HFFc6 (cell line): Measurements from ENCODE around the gene PLA2G2C. TPM values are rescaled to one million over a fixed set of nuclear protein-coding genes. Genes with fewer than 3 reads are reported as not detected.

Experiments
- DNase-seq: peaks from one replicate; pipeline ENCODE4 v3.0.0-alpha.2; 2018
- H3K27ac Mint-ChIP-seq: 2 replicates; pipeline ENCODE4 v1.8.0; 2020; ENCODE audit warnings: mild to moderate bottlenecking, mixed read lengths
- H3K27me3 Mint-ChIP-seq: 2 replicates; pipeline ENCODE4 v1.8.0; 2021; ENCODE audit warnings: mild to moderate bottlenecking, moderate library complexity, mixed read lengths; ENCODE audit not compliant: insufficient read depth
- H3K36me3 Mint-ChIP-seq: 2 replicates; pipeline ENCODE4 v1.8.0; 2021; ENCODE audit warnings: low read depth, mixed read lengths
- H3K4me1 Mint-ChIP-seq: 2 replicates; pipeline ENCODE4 v1.8.0; 2020; ENCODE audit warnings: low read depth, mixed read lengths
- H3K4me3 Mint-ChIP-seq: 2 replicates; pipeline ENCODE4 v1.8.0; 2020; ENCODE audit warnings: mild to moderate bottlenecking, moderate library complexity, mixed read lengths
- H3K9me3 Mint-ChIP-seq: 2 replicates; pipeline ENCODE4 v1.8.0; 2020; ENCODE audit warnings: mild to moderate bottlenecking, mixed read lengths
- total RNA-seq, 6 experiments: library from RNA; stranded (reverse); fragmentation: NEBNext Ultra II Directional; extraction: Animal tissue kit (Norgen Biotek cat#: 25700); gene quantifications; 2 replicates in 1 of 6; 3 replicates in 5 of 6; pipeline ENCODE4 v1.2.3, GENCODE V29; 2021
- TF ChIP-seq, protein P1 (sequence below): fragments of 200-600 bp; sonication (generic); IDR thresholded peaks from 2 replicates; pipeline ENCODE4 v1.5.0; 2021; ENCODE audit warnings: antibody characterized with exemption, mild to moderate bottlenecking

Gene PLA2G2C
- total RNA-seq, 6 experiments from 2014 or later, result not detected

DNA sequence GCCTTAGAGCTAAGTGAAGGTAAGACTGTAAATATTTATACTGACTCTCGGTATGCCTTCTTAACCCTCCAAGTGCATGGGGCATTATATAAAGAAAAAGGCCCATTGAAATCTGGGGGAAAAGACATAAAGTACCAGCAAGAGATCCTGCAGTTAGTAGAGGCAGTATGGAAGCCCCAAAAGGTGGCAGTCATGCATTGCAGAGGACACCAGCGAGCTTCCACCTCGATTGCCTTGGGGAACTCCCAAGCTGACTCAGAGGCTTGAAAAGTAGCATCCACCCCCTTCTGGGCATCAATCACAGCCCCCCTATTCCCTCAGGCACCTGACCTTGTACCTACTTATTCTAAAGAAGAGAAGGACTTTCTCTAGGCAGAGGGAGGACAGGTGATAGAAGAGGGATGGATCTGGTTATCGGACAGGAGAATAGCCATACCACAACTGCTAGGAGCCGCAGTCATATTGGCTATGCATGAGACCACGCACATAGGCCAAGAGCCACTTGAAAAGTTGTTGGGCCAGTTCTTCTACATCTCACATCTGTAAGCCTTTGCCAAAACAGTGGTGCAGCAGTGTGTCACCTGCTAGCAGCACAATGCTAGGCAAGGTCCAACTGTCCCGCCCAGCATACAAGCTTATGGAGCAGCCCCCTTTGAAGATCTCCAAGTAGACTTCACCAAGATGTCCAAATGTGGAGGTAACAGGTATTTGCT is 27.8 kb downstream of the PLA2G2C start:
- Mint-ChIP-seq H3K9me3 (peaks cover 40% of the 10 kb centered on the region), H3K36me3 (no peaks in the 10 kb centered on the region), H3K4me1 (no peaks in the 10 kb centered on the region), H3K4me3 (no peak overlapping the region), H3K27me3 (peaks cover 18% of the 10 kb centered on the region), H3K27ac (no peak overlapping the region)
- no peak for DNase-seq
- TF ChIP-seq, protein P1, sequence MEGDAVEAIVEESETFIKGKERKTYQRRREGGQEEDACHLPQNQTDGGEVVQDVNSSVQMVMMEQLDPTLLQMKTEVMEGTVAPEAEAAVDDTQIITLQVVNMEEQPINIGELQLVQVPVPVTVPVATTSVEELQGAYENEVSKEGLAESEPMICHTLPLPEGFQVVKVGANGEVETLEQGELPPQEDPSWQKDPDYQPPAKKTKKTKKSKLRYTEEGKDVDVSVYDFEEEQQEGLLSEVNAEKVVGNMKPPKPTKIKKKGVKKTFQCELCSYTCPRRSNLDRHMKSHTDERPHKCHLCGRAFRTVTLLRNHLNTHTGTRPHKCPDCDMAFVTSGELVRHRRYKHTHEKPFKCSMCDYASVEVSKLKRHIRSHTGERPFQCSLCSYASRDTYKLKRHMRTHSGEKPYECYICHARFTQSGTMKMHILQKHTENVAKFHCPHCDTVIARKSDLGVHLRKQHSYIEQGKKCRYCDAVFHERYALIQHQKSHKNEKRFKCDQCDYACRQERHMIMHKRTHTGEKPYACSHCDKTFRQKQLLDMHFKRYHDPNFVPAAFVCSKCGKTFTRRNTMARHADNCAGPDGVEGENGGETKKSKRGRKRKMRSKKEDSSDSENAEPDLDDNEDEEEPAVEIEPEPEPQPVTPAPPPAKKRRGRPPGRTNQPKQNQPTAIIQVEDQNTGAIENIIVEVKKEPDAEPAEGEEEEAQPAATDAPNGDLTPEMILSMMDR, result no peak

DNA sequence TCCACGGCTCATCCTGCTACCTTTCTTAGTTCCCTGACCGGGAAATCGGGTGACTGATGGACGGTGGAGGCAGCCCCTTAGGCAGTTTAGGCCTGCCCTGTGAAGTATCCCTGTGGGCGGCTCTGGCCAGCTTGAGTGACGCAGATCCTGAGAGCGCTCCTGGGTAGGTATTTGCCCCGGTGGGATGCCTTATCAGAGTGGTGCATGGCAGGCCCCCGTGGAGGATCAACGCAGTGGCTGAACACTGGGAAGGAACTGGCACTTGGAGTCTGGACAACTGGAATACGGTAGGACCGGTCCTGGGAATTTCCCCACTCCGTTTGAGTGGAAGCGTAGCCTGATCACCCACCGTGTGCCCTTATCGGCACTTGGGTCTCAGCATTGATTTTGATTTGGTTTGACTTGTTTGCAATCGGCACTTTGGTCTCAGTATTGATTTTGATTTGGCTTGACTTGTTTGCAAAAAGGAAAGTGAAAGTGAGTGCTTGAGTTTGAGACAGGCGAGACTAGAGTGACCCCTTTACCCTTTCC is 32.0 kb downstream of the PLA2G2C start:
- no peak for DNase-seq
- Mint-ChIP-seq H3K9me3 (peaks cover 9% of the 10 kb centered on the region), H3K36me3 (no peaks in the 10 kb centered on the region), H3K27me3 (peaks cover 14% of the 10 kb centered on the region), H3K4me3 (peak overlapping the region; percentile 49; the same call in 1 of the 2 replicates), H3K27ac (no peak overlapping the region), H3K4me1 (no peaks in the 10 kb centered on the region)
- TF ChIP-seq, protein P1, result no peak

DNA sequence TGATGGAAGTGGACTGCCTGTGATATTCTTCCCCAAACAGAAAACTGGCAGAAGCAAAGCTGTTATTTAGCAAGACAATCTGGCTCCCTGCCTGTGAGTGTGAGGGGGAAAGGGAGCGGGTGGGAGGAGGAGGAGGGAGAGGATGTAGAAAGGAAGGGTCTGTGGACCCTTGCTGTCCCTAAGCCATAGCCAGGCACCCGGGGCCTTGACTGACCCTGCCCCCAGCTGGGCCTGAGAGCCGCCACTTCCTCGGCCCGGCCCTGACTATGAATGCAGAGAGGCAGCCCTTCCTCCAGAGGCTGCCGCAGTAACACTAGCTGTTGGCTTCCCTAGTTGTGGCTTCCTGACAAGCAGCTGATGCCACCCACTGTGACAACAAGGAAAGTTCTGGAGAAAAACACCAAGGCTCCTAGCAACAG is 33.3 kb downstream of the PLA2G2C start:
- Mint-ChIP-seq H3K36me3 (no peaks in the 10 kb centered on the region), H3K27ac (no peak overlapping the region), H3K9me3 (no peaks in the 10 kb centered on the region), H3K4me3 (no peak overlapping the region), H3K27me3 (peaks cover 14% of the 10 kb centered on the region), H3K4me1 (no peaks in the 10 kb centered on the region)
- TF ChIP-seq, protein P1, result no peak
- DNase-seq, result no peak

DNA sequence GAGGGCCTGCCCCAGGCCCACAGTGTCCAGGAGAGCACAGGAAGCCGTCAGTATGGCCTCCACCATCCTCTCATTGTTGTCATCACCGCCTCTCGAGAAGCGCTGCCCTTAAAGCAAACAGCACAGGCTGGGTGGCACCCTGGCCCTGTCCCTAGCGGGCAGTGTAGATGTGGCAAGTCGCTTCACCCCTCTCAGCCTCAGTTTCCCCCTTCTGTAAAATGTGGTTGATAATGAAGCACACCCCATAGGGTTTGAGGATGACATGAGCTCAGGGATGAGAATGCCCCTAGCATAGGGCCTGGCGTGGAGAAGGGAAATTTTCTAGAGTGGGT is 33.8 kb downstream of the PLA2G2C start:
- Mint-ChIP-seq H3K27ac (no peak overlapping the region), H3K27me3 (peaks cover 16% of the 10 kb centered on the region), H3K4me1 (no peaks in the 10 kb centered on the region), H3K9me3 (no peaks in the 10 kb centered on the region), H3K36me3 (no peaks in the 10 kb centered on the region), H3K4me3 (peak overlapping the region; percentile 52; the same call in 1 of the 2 replicates)
- no peak for DNase-seq
- TF ChIP-seq, protein P1, result peak; percentile 56

DNA sequence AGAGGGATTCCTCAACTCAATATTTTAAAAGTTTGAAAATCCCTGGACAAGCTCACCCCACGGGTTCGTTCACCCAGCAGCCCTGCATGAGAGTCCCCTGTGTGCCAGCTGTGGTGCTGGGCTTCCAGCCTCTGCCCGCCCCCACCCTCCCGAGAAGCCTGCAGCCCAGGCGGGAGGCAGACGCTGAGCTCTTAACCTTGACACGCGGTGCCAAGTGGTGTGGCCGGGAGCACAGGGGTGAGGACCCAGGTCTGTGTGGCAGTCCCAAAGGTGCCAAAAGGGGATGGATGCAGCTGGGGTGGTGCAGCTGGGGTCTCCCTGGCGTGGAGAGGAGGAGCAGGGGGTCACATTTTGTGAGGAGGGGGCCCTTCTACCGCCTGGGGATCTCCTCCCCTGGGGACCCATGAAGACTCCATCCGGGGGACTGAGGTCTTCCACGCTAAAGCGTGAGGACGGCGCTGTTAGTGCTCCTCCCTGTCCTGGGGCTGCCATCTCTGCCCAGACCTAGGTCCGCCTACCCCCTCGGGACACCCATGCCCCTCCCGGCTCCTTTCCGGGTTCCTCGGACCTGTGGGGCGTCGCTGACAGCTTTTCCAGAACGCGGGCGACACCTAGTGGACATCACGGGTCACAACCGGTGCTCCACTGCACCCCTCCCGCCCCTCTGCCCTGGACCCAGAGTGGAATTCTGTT is 34.3 kb downstream of the PLA2G2C start:
- no peak overlapping the region for H3K27ac Mint-ChIP-seq
- peaks cover 19% of the 10 kb centered on the region for H3K27me3 Mint-ChIP-seq
- no peaks in the 10 kb centered on the region for H3K9me3 Mint-ChIP-seq
- H3K4me1 Mint-ChIP-seq, result no peaks in the 10 kb centered on the region
- H3K36me3 Mint-ChIP-seq, result no peaks in the 10 kb centered on the region
- TF ChIP-seq, protein P1, result peak; percentile 98
- peak; percentile 59 for DNase-seq
- peak overlapping the region; percentile 52 for H3K4me3 Mint-ChIP-seq
